Cardiac fibroblast (primary cell): ENCODE data around the gene C1orf21.

Experiments
- DNase-seq, 2 donors: peaks; one replicate each; pipeline versions ENCODE4 v3.0.0 to v3.0.0-alpha.2; 2010; ENCODE audit warnings: low read depth in 2 of 2
- H3K4me3 ChIP-seq, 2 donors: replicated peaks in 1 of 2; 1 replicate in 1 of 2; 2 replicates in 1 of 2; pipeline ENCODE4 v1.5.1; 2011; ENCODE audit warnings: low read depth in 2 of 2, low read length in 2 of 2, mild to moderate bottlenecking in 2 of 2, moderate library complexity in 1 of 2
- TF ChIP-seq, protein P1 (sequence below): IDR thresholded peaks from one replicate; pipeline ENCODE4 v1.5.1; 2011; ENCODE audit warnings: low read depth, mild to moderate bottlenecking, low read length, inconsistent platforms

Gene C1orf21

DNA sequence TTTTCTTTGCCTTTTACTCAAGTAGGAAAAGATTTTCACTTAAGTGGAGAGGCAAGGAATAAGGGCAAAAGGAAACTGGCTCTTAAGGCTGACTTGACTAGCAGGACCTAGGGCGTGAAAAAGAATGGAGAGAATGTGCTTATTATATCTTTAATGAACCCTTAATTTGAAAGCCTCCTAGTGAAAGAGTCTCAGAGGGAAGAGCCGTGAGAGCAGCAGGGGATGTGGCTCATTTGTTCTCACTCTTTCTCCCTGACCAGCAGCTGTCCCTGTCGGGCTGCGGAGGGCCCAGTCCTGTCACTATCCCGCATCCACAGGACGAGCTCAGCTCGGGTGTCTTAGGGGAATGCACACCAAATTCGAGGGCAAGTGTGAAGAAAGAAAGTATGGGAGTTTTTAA, 187.8 kb downstream of the C1orf21 start:
- DNase-seq: no peak
- TF ChIP-seq, protein P1, sequence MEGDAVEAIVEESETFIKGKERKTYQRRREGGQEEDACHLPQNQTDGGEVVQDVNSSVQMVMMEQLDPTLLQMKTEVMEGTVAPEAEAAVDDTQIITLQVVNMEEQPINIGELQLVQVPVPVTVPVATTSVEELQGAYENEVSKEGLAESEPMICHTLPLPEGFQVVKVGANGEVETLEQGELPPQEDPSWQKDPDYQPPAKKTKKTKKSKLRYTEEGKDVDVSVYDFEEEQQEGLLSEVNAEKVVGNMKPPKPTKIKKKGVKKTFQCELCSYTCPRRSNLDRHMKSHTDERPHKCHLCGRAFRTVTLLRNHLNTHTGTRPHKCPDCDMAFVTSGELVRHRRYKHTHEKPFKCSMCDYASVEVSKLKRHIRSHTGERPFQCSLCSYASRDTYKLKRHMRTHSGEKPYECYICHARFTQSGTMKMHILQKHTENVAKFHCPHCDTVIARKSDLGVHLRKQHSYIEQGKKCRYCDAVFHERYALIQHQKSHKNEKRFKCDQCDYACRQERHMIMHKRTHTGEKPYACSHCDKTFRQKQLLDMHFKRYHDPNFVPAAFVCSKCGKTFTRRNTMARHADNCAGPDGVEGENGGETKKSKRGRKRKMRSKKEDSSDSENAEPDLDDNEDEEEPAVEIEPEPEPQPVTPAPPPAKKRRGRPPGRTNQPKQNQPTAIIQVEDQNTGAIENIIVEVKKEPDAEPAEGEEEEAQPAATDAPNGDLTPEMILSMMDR: no peak
- no peak overlapping the region for H3K4me3 ChIP-seq

DNA sequence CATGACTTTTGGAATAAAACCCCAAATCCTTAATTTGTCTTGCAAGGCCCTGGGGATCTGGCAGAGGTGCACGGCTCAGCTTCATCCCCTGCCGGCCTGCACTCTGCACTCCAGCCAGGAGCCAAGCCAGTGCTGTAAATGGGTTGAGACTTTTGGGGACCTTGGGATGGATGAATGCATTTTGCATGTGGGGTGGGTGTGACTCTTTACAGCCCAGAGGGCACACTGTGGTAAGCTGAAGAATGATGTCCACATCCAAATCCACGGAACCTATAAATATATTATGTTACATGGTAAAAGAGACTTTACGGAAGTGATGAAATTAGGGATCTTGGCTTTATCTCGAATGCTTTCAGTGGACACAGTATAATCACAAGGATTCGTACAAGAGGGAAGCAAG, 190.0 kb downstream of the C1orf21 start:
- TF ChIP-seq, protein P1: no peak
- DNase-seq: no peak
- H3K4me3 ChIP-seq: no peak overlapping the region

DNA sequence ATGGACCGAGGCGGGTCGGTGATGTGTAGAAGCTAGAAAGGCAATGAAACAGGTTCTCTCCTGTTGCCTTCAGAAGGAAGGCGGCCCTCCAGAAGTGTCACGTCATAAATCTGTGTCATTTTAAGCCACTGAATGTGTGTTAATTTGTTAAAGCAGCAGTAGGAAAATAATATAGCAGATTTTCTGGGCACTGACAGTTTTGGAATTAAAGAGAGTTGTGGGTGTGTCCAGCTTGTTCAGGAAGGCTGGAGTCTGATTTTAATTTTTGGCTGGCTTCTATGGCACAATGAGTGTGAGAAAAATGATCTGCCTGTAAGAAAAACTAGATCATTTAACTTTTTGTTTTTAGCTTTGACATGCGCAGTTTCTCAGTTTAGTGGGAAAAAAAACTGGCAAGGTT, 190.5 kb downstream of the C1orf21 start:
- TF ChIP-seq, protein P1: no peak
- DNase-seq: no peak

DNA sequence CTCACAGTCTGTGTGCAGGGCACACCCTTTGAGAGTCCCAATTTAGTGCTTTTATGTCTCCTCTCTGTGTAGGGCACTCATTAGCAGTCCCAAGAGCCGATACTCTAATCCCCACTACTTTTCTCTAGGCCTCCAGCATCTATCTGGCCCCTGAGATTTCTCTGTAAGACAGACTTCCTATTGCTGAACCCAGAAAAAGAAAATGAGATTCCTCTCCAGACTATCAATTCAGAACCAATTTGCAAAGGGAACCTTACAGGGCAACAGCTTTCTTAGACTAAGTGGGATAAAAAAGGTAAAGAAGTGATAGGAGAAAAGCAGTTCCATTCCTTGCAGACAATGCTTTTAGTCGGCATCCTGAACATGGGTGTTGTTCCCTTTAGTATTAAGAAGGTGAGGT, 195.6 kb downstream of the C1orf21 start:
- H3K4me3 ChIP-seq: no peak overlapping the region
- DNase-seq: no peak
- TF ChIP-seq, protein P1: no peak

More for the DNA sequence above, 190.5 kb downstream of the C1orf21 start:
- no peak overlapping the region for H3K4me3 ChIP-seq

DNA sequence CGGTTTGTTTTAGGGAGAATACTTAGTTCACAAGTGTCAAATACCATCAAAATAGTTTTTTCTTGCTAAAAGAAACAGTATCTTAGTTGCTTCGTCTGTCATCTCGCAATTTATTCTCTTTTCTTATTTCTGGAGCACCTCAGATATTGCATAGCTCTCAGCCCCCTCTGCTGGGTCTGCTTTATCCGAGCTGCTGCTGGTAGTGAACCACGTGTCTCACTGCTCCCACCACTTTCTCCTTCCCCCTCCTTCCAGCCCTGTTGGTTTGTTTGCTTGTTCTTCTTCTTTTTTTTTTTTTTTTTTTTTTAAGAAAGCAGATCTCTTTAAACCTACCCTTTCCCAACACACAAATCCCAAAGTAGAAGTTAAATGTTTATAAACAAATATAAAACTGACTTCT, 197.0 kb downstream of the C1orf21 start:
- TF ChIP-seq, protein P1: no peak
- DNase-seq: no peak

DNA sequence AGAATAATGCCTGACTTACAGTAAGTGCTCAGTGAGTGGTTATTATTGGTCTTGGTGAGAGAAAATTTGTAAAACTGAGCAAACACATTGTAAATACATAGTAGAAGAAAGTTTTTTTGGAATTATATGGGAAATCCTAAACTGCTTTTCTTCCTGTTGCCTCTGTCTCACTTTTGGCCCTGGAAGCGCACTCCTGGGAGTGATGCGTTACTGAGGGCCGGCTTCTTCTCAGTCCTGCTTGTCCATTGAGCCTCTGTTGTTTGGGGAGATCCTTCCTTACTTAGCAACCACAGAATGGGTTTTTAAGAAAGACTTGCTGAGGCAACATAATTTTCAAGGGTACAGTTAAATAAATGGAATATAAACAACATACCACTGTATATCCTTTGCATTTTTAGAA, 201.9 kb downstream of the C1orf21 start:
- no peak overlapping the region for H3K4me3 ChIP-seq
- TF ChIP-seq, protein P1: no peak
- DNase-seq: no peak

More for the DNA sequence above, 197.0 kb downstream of the C1orf21 start:
- no peak overlapping the region for H3K4me3 ChIP-seq

DNA sequence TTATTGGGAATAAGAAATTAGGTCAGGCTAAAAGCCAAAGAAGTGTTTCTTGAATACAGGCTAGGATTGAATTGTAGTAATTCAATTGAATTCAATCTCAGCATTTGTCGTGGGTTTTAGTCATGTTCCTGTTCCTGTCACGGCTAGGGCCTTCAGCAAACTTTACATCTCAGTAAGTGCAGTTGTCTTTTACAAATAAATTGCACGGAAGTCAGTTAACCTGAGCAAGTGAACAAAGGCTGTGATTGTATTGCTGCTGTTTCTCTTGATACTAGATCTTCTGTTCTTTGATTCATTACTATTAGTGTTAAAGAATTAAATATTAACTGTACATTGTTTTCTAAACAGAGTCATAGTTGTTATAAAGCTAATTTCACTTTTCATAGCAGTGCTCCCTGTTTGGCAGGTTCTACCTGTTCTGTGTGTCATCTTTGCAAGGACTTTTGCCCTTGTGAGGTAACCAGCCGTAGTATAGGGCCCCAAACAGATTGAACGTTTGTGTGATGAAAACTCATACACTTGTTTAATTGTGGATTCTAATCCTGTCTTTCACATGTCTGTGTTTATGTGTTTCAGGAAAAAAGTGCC, 203.4 kb downstream of the C1orf21 start:
- no peak overlapping the region for H3K4me3 ChIP-seq
- DNase-seq: no peak
- TF ChIP-seq, protein P1: no peak
